Activated CD8-positive, alpha-beta T cell treated with anti-CD3 and anti-CD28 coated beads, Interleukin-2, amount 10 ng/mL, durations not matched to agents 7 days and 5 days (primary cell): Measurements from ENCODE around the gene PARD6A. TPM values are rescaled to one million over a fixed set of nuclear protein-coding genes. Genes with fewer than 3 reads are reported as not detected.

Source experiments
- ATAC-seq: fragments of 150-1000 bp; cut with Tn5 transposase; one replicate; pipeline ENCODE4 v1.10.0; 2021; ENCODE audit warnings: moderate library complexity
- CTCF ChIA-PET: fragments of 350-600 bp; sonication (Branson Sonifier 250); formaldehyde crosslinking; loops from one replicate; lab custom pipeline; 2021; ENCODE audit warnings: antibody characterized with exemption; lab: Charles Lee
- POLR2A ChIA-PET: fragments of 350-600 bp; sonication (Branson Sonifier 250); formaldehyde crosslinking; loops from one replicate; lab custom pipeline; 2021; ENCODE audit warnings: antibody characterized with exemption; lab: Charles Lee
- DNase-seq: peaks from one replicate; pipeline ENCODE4 v3.0.0-alpha.2; 2020
- H3K27ac Mint-ChIP-seq: one replicate; pipeline ENCODE4 v1.8.0; 2021; ENCODE audit warnings: mild to moderate bottlenecking, mixed read lengths
- H3K27me3 Mint-ChIP-seq: one replicate; pipeline ENCODE4 v1.8.0; 2021; ENCODE audit warnings: low read depth, mixed read lengths
- H3K36me3 Mint-ChIP-seq: one replicate; pipeline ENCODE4 v1.8.0; 2021; ENCODE audit warnings: low read depth, mixed read lengths
- H3K4me1 Mint-ChIP-seq: one replicate; pipeline ENCODE4 v1.8.0; 2021; ENCODE audit warnings: low read depth, mixed read lengths
- H3K4me3 Mint-ChIP-seq: one replicate; pipeline ENCODE4 v1.8.0; 2021; ENCODE audit warnings: mild to moderate bottlenecking, mixed read lengths
- H3K9me3 Mint-ChIP-seq: one replicate; pipeline ENCODE4 v1.8.0; 2022; ENCODE audit warnings: mixed read lengths; ENCODE audit not compliant: insufficient read depth
- total RNA-seq, 2 experiments: library from RNA; stranded (reverse); gene quantifications; one replicate each; pipeline ENCODE4 v1.2.3, GENCODE V29; 2021

The PARD6A gene
- total RNA-seq, 2 experiments from 2014 or later: 13.2 to 14.7 TPM

DNA sequence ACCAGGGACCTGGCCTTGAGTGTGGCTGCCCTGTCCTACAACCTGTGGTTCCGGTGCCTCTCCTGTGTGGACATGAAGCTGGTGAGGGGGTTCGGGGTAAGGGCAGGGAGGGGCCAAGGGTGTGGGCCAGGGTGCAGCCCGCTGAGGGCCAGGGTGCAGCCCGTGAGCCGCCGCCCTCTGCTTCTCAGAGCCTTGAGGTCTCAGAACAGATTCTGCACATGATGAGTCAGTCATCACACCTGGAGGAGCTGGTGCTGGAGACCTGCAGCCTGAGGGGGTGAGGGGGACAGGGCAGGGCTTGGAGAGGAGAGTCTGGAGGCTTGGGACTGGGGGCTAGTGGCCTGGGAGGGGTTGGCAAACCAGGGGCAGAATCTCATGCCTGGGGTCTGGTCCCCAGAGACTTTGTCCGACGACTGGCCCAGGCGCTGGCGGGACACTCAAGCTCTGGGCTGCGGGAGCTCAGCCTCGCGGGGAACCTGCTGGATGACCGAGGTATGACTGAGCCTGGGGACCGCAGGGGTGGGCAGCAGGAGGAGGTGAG is 13.6 kb upstream of the PARD6A start:
- Mint-ChIP-seq H3K9me3 (no peaks in the 10 kb centered on the region), H3K27ac (peak overlapping the region; percentile 30), H3K4me1 (peaks cover 27% of the 10 kb centered on the region), H3K27me3 (no peaks in the 10 kb centered on the region), H3K4me3 (no peak overlapping the region), H3K36me3 (peaks cover 44% of the 10 kb centered on the region)
- ChIA-PET POLR2A (interaction anchor here (7.9 kb wide), 1 partner anchor 12 kb away, joined by 71 read pairs; the partner anchor contains the start of genes ACD and PARD6A), CTCF (interaction anchor here (7.4 to 10.1 kb wide), 3 partner anchors 85 to 126 kb away, joined by 123 to 245 read pairs (median 129); partner anchors contain the start of gene CTCF)
- no peak for ATAC-seq
- no peak for DNase-seq

DNA sequence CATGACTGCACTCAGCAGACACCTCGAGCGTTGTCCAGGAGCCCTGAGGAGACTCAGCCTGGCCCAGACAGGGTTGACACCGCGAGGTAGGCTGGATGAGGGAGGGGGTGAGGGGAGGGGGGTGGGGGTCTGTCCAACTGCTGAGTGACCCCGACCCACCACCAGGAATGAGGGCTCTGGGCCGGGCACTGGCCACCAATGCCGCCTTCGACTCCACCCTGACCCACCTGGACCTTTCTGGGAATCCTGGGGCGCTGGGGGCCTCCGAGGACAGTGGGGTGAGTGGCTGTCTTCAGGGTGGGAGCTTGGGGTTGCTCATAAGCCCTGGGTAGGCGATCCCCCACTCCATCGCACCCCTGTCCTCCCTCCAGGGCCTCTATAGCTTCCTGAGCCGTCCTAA is 13.1 kb upstream of the PARD6A start:
- DNase-seq (no peak), ATAC-seq (no peak)
- Mint-ChIP-seq H3K9me3 (no peaks in the 10 kb centered on the region), H3K36me3 (peaks cover 47% of the 10 kb centered on the region), H3K27ac (no peak overlapping the region), H3K4me3 (no peak overlapping the region), H3K4me1 (peaks cover 27% of the 10 kb centered on the region), H3K27me3 (no peaks in the 10 kb centered on the region)
- POLR2A ChIA-PET: interaction anchor here (0.5 to 7.9 kb wide), 2 partner anchors 11 to 374 kb away, joined by 3 to 71 read pairs; partner anchors contain the start of genes ACD and PARD6A
- CTCF ChIA-PET: interaction anchor here (7.4 to 10.1 kb wide), 2 partner anchors 85 to 102 kb away, joined by 123 to 245 read pairs; partner anchors contain the start of gene CTCF

DNA sequence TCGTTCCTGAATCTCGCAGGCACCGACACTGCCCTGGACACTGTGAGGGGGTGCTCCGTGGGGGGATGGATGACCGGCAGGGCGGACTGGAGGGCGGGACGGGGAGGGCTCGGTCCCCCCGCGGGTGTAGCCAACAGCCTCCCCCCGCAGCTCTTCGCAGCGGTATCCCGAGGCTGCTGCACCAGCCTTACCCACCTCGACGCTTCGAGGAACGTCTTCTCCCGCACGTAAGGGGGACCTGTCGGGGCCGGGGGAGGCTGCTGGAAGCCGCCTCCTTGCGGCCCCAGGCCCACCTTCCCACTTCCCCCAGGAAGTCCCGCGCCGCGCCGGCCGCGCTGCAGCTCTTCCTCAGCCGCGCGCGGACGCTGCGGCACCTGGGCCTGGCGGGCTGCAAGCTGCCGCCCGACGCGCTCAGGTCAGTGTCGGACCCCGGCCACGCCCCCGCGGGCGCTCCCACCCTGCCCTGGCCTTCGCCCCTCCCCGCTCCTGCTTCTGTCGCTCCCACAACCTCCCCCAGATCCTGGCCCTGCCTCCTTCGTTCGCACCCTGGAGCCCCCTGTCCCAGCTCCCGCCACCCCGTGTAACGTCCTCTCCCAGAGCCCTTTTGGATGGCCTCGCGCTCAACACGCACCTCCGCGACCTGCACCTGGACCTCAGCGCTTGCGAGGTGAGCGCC is 12.5 kb upstream of the PARD6A start:
- H3K27ac Mint-ChIP-seq: no peak overlapping the region
- no peaks in the 10 kb centered on the region for H3K9me3 Mint-ChIP-seq
- H3K4me3 Mint-ChIP-seq: no peak overlapping the region
- ATAC-seq: no peak
- H3K27me3 Mint-ChIP-seq: no peaks in the 10 kb centered on the region
- H3K36me3 Mint-ChIP-seq: peaks cover 47% of the 10 kb centered on the region
- no peak for DNase-seq
- POLR2A ChIA-PET: interaction anchor here (0.5 to 7.9 kb wide), 2 partner anchors 11 to 374 kb away, joined by 3 to 71 read pairs; partner anchors contain the start of genes ACD and PARD6A
- peaks cover 27% of the 10 kb centered on the region for H3K4me1 Mint-ChIP-seq
- CTCF ChIA-PET: interaction anchor here (1.2 to 7.4 kb wide), 2 partner anchors 86 to 101 kb away, joined by 4 to 123 read pairs; partner anchors contain the start of gene CTCF

DNA sequence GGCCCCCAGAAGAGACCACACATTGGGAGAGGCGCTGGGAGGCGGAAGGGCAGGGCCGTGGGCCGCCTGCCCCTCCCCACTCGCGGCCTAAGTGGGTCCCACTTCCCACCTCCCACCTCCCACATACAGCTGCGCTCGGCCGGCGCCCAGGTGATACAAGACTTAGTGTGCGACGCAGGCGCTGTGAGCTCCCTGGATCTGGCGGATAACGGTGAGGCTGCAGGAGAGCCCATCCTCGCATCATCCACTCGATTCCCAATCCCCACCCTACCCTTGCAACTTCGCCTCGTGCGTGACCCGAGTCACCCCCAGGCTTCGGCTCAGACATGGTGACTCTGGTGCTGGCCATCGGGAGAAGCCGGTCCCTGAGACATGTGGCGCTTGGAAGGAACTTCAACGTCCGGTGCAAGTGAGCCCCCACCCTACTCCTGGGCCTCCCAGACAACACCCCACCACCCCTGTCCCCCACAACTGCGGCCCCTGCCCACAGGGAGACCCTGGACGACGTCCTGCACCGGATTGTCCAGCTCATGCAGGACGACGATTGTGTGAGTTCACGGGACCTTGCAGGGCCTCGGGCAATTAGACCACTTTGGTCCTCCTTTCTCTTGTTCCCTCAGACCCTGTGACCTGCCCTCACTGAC is 11.9 kb upstream of the PARD6A start:
- POLR2A ChIA-PET: interaction anchor here (7.9 kb wide), 1 partner anchor 10 kb away, joined by 71 read pairs; the partner anchor contains the start of genes ACD and PARD6A
- H3K36me3 Mint-ChIP-seq: peaks cover 49% of the 10 kb centered on the region

DNA sequence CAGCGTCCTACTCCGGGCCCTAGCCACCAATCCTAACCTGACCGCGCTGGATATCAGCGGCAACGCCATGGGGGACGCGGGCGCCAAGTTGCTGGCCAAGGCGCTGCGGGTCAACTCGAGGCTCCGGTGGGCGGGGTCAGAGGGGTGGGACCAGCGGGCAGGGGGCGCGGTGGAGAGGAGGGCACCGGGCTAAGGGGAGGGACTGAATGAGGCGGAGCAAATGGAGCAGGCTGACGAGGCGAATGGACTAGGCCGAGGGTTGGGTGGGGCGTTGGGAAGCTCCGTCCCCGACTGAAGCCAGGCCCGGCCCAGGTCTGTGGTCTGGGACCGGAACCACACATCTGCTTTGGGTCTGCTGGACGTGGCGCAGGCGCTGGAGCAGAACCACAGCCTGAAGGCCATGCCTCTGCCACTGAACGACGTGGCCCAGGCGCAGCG is 11.2 kb upstream of the PARD6A start:
- no peak for DNase-seq
- ATAC-seq: no peak
- Mint-ChIP-seq H3K36me3 (peaks cover 52% of the 10 kb centered on the region), H3K27ac (no peak overlapping the region), H3K4me1 (peaks cover 20% of the 10 kb centered on the region), H3K9me3 (no peaks in the 10 kb centered on the region), H3K4me3 (no peak overlapping the region), H3K27me3 (no peaks in the 10 kb centered on the region)
- ChIA-PET POLR2A (interaction anchor here (7.9 kb wide), 1 partner anchor 9 kb away, joined by 71 read pairs; the partner anchor contains the start of genes ACD and PARD6A), CTCF (no interaction called here)

More for the DNA sequence above, 11.9 kb upstream of the PARD6A start:
- ATAC-seq: no peak
- Mint-ChIP-seq H3K27me3 (no peaks in the 10 kb centered on the region), H3K27ac (no peak overlapping the region), H3K4me3 (no peak overlapping the region), H3K4me1 (peaks cover 25% of the 10 kb centered on the region), H3K9me3 (no peaks in the 10 kb centered on the region)
- CTCF ChIA-PET: interaction anchor here (1.2 kb wide), 1 partner anchor 102 kb away, joined by 4 read pairs; no protein-coding TSS in a partner anchor
- DNase-seq: no peak

DNA sequence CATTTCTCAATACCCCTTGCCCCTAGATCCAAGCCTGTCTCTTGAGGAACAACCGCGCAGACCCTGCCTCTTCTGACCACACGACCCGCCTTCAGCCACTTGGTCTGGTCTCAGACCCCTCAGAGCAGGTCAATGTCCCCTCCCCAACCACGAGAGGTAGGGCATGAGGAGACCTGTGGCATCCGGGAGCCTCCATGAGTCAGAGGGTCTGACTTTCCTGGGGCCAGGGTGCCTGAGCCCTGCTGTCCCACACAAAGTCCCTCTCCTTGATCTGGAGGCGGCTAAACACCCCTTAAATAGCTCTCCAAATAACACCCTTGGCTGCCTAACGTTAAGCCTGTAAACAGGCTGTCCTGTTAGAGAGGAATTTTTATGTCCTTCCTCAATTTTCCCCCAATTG is 10.7 kb upstream of the PARD6A start:
- POLR2A ChIA-PET: interaction anchor here (7.9 kb wide), 1 partner anchor 9 kb away, joined by 71 read pairs; the partner anchor contains the start of genes ACD and PARD6A

DNA sequence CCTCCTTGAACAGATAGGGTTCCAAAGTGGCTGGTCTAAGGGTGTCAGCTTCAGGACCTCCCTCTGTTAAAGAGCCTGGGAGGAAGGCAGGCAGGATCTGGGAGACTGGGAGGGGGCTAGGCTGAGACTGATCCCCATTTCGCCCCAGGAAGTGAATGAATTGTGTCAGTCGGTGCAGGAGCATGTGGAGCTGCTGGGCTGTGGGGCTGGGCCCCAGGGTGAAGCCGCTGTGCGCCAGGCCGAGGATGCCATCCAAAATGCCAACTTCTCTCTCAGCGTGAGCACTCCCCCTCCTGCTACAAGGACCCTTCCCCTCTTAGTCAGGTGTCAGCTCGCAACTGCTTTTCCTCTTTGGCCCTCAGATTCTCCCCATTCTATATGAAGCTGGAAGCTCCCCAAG is 9.7 kb upstream of the PARD6A start:
- H3K36me3 Mint-ChIP-seq: peaks cover 58% of the 10 kb centered on the region

More for the DNA sequence above, 10.7 kb upstream of the PARD6A start:
- Mint-ChIP-seq H3K4me1 (peaks cover 19% of the 10 kb centered on the region), H3K27me3 (no peaks in the 10 kb centered on the region), H3K36me3 (peaks cover 55% of the 10 kb centered on the region), H3K4me3 (no peak overlapping the region), H3K27ac (peak overlapping the region; percentile 15), H3K9me3 (no peaks in the 10 kb centered on the region)
- no peak for ATAC-seq
- CTCF ChIA-PET: no interaction called here
- DNase-seq: no peak

DNA sequence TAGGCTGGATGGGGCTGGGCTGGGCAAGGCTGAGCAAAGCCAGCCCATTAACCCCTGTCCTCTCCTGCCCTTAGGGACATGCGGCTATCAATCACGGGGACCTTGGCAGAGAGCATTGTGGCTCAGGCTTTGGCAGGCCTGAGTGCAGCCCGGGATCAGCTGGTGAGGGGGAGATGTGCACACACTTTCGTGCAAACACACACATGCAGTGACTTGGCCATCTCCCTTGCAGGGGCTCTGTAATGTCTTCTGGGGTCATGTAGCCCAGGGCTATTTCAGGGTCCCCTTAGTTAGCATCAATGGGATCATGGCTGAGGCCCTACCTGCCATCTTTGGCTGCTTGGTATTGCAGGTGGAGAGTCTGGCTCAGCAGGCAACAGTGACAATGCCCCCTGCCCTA is 8.9 kb upstream of the PARD6A start:
- H3K4me1 Mint-ChIP-seq: peaks cover 14% of the 10 kb centered on the region
- no peaks in the 10 kb centered on the region for H3K9me3 Mint-ChIP-seq
- no peak overlapping the region for H3K4me3 Mint-ChIP-seq
- H3K36me3 Mint-ChIP-seq: peaks cover 55% of the 10 kb centered on the region
- DNase-seq (no peak), ATAC-seq (no peak)
- peak overlapping the region; percentile 78 for H3K27ac Mint-ChIP-seq
- H3K27me3 Mint-ChIP-seq: no peaks in the 10 kb centered on the region
- POLR2A ChIA-PET: interaction anchor here (7.9 kb wide), 1 partner anchor 7 kb away, joined by 71 read pairs; the partner anchor contains the start of genes ACD and PARD6A
- CTCF ChIA-PET: interaction anchor here (1.2 to 1.3 kb wide), 2 partner anchors 88 to 90 kb away, joined by 3 read pairs; partner anchors contain the start of gene CTCF

More for the DNA sequence above, 9.7 kb upstream of the PARD6A start:
- peaks cover 19% of the 10 kb centered on the region for H3K4me1 Mint-ChIP-seq
- DNase-seq (no peak), ATAC-seq (no peak)
- no peak overlapping the region for H3K4me3 Mint-ChIP-seq
- POLR2A ChIA-PET: interaction anchor here (7.9 kb wide), 1 partner anchor 8 kb away, joined by 71 read pairs; the partner anchor contains the start of genes ACD and PARD6A
- CTCF ChIA-PET: interaction anchor here (0.9 to 1.3 kb wide), 3 partner anchors 88 to 104 kb away, joined by 3 read pairs; partner anchors contain the start of gene CTCF
- H3K9me3 Mint-ChIP-seq: no peaks in the 10 kb centered on the region
- H3K27me3 Mint-ChIP-seq: no peaks in the 10 kb centered on the region
- H3K27ac Mint-ChIP-seq: no peak overlapping the region

DNA sequence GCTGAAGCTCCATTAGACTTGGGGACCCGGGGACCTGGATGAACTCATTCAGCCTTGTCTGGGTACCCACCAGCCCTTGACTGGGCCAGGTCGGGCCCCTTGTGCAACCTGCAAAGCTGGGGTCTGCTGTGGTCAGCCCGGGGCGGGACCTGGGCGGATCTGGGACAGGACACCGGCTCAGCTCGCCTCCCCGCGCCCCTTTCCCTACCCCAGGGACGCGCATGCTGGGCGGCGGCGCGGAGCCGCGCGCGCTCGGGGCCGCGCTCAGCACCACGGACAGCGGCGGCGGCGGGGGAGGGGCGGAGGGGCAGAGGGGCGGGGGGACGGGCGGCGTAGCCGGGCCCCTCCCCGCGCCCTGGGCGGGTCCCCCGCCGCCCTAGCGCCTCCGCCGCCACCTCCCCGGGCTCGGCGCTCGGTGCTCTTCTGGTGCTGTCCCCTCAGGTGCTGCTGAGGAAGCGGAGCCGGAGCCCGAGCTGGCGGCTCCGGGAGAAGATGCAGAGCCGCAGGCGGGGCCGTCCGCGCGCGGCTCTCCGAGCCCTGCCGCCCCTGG is 8.1 kb upstream of the PARD6A start:
- ATAC-seq (no peak), DNase-seq (no peak)
- H3K27ac Mint-ChIP-seq: no peak overlapping the region
- peaks cover 11% of the 10 kb centered on the region for H3K4me1 Mint-ChIP-seq
- ChIA-PET POLR2A (no interaction called here), CTCF (interaction anchor here (0.8 kb wide), 1 partner anchor 91 kb away, joined by 4 read pairs; no protein-coding TSS in a partner anchor)
- no peak overlapping the region for H3K4me3 Mint-ChIP-seq
- peaks cover 52% of the 10 kb centered on the region for H3K36me3 Mint-ChIP-seq
- no peaks in the 10 kb centered on the region for H3K9me3 Mint-ChIP-seq
- H3K27me3 Mint-ChIP-seq: no peaks in the 10 kb centered on the region

DNA sequence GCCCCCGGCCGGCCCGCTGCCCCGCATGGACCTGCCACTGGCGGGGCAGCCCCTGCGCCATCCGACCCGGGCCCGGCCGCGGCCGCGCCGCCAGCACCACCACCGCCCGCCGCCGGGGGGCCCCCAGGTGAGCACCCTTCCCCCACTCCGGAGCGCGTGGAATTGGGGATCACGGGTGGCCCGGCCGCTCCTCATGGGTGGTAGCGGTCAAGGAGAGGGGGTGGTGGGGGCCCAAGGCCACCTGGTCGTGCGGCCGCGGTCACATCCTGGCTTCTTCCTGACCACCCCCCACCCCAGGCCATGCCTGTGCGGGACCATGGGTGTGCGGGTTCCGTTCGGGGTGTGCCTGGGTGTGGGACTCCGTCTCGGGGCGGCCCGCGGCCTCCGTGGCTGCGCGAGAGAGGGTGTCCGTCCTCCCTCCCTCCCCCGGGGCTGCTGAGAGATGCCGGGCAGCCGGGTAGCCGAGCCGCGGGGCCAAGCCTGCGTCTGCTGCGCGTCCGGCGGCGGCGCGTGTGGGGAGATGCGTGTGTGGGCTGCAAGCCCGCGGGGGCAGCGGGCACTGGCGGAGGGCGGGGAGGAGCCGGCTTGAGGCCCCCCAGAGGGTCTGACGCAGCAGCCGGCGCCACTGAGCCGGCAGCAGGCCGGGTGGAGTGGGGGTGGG is 7.5 kb upstream of the PARD6A start:
- Mint-ChIP-seq H3K9me3 (no peaks in the 10 kb centered on the region), H3K4me3 (no peak overlapping the region), H3K4me1 (peaks cover 14% of the 10 kb centered on the region), H3K27ac (no peak overlapping the region), H3K27me3 (no peaks in the 10 kb centered on the region), H3K36me3 (peaks cover 55% of the 10 kb centered on the region)
- ChIA-PET POLR2A (no interaction called here), CTCF (no interaction called here)
- DNase-seq (no peak), ATAC-seq (no peak)
